IPS DF 6.9 (cell line): ENCODE data around the gene SEMA4C.
"Not testable (repeated sequence)": the region's sequence is repeated elsewhere in the genome, so short reads cannot be mapped to it uniquely, and the experiment has no call there.

Experiments used
- DNase-seq: peaks from one replicate; pipeline ENCODE4 v3.0.0-alpha.2; 2013; ENCODE audit warnings: low read depth, low spot score
- H3K27ac ChIP-seq: one replicate; pipeline ENCODE4 v1.5.1; 2013; ENCODE audit warnings: low read length, control low read depth
- H3K27me3 ChIP-seq: 2 replicates; pipeline ENCODE4 v1.6.1; 2013; ENCODE audit warnings: mild to moderate bottlenecking, low read length; ENCODE audit not compliant: control insufficient read depth, insufficient read depth
- H3K36me3 ChIP-seq: 2 replicates; pipeline ENCODE4 v1.6.1; 2013; ENCODE audit warnings: low read length; ENCODE audit not compliant: control insufficient read depth, insufficient read depth
- H3K4me1 ChIP-seq: 2 replicates; pipeline ENCODE4 v1.6.1; 2013; ENCODE audit warnings: low read length; ENCODE audit not compliant: control insufficient read depth, insufficient read depth
- H3K4me3 ChIP-seq: 2 replicates; pipeline ENCODE4 v1.5.1; 2013; ENCODE audit warnings: mild to moderate bottlenecking, low read length
- H3K9me3 ChIP-seq: 2 replicates; pipeline ENCODE4 v1.6.1; 2013; ENCODE audit warnings: low read length, inconsistent platforms; ENCODE audit not compliant: control insufficient read depth, insufficient read depth
- WGBS: extraction: QIAGEN DNeasy Blood & Tissue Kit; methylation state at CpG from one replicate; pipeline ENCODE4 v1.1.7; 2013; ENCODE audit warnings: mixed read lengths, missing lambda C conversion rate; ENCODE audit not compliant: insufficient read length, insufficient coverage; 5-methylcytosine and 5-hydroxymethylcytosine counted together

The SEMA4C gene

DNA sequence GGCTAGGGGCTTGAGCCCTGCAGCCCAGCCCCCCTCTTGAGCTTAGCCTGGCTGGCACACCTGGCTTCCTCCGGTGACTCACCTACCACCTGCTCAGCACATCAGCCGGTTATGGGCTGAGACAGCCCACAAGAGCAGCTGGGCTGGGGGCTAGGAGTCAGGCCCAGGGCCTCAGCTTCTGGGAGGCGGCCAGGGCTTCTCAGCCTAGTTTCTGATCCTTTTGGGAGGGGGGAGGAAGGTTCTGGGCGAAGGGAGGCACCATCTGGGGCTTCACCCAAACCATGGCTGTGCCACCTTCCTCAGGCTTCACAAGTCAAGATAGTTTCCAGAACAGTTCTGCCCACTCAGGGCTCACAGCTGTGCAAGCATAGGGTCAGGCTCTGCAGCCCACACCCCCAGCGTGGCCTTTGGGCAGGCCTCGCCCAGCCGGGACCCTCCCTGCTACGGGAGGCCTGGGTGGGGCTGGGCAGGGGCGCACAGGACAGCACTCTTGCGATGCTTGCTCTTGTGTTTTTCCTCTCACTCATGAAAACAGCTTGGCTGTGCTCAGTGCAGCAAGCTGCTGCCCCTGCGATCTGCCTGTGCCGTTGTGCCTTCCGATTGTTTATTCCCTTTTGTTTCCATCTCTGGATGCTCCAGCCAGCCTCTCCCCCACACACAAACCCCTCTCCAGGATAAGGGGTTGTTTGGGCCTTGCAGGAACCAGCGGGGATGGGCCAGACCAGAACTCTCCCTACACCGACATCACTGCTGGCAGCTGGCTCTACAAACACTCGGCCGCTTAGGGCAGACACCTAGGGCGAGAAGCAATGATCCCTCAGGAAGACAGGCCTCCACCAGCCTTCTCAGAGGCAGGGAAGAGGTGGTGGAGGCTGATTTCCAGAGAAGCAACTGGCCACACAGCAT is 26.1 kb upstream of the SEMA4C start:
- no peak overlapping the region for H3K4me3 ChIP-seq
- H3K27ac ChIP-seq = no peak overlapping the region
- no peaks in the 10 kb centered on the region for H3K9me3 ChIP-seq
- no peaks in the 10 kb centered on the region for H3K36me3 ChIP-seq
- no peaks in the 10 kb centered on the region for H3K27me3 ChIP-seq
- no peak for DNase-seq
- no CpG with 5 or more reads among the region's 18 CpGs for WGBS
- peaks cover 11% of the 10 kb centered on the region for H3K4me1 ChIP-seq

DNA sequence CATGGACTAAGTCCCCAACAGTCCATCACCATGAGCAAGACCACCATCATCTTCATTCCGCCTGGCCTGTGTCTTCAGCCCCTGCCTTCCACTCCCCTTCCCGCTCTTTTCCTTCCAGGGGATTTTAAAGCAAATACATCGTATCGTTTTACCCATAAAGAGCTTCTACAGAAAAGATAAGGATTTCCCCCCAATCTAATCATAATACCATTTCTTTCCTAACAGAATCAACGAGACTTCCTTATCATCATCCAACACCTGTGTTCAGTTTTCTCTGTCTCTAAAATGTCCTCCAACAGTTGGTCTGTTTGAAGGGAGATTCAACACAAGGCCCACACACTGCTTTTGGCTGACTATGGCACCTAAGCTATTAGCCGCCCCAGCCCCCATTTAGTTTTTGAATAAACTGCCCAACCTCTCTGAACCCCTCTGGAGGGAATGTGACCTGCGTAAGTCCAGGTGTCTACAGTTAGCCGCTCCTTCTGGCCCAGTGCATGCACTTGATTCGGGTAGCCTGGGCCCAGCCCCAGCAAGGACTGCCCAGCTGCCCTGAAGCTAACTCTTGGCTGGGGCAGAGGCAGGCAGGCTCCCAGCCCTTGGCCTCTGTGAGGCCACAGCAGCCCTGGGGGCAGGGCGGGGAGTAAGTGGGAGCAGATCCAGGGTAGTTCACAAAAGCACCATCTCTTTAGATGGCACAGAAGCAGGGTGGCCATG is 25.3 kb upstream of the SEMA4C start:
- H3K4me3 ChIP-seq = no peak overlapping the region
- H3K4me1 ChIP-seq = peaks cover 11% of the 10 kb centered on the region
- H3K9me3 ChIP-seq = no peaks in the 10 kb centered on the region
- no peak overlapping the region for H3K27ac ChIP-seq
- no peak for DNase-seq
- H3K27me3 ChIP-seq = no peaks in the 10 kb centered on the region
- no peaks in the 10 kb centered on the region for H3K36me3 ChIP-seq
- 100% methylated on average over 2 of the region's 10 CpGs for WGBS

GRCh38 chr2:96894151-96894531 is 24.3 kb upstream of the SEMA4C start:
- no peak overlapping the region for H3K27ac ChIP-seq
- no peak overlapping the region for H3K4me3 ChIP-seq
- peaks cover 11% of the 10 kb centered on the region for H3K4me1 ChIP-seq
- no CpG with 5 or more reads among the region's 3 CpGs for WGBS
- no peaks in the 10 kb centered on the region for H3K9me3 ChIP-seq
- H3K27me3 ChIP-seq = no peaks in the 10 kb centered on the region
- no peak for DNase-seq
- no peaks in the 10 kb centered on the region for H3K36me3 ChIP-seq

GRCh38 chr2:96893289-96894150 is 23.6 kb upstream of the SEMA4C start:
- no peak overlapping the region for H3K27ac ChIP-seq
- no peaks in the 10 kb centered on the region for H3K9me3 ChIP-seq
- peaks cover 11% of the 10 kb centered on the region for H3K4me1 ChIP-seq
- no peak for DNase-seq
- no peaks in the 10 kb centered on the region for H3K36me3 ChIP-seq
- WGBS = no CpG with 5 or more reads among the region's 16 CpGs
- no peak overlapping the region for H3K4me3 ChIP-seq
- no peaks in the 10 kb centered on the region for H3K27me3 ChIP-seq

- Histone ChIP-seq H3K27me3 (no peaks in the 10 kb centered on the region), H3K27ac (no peak overlapping the region), H3K36me3 (no peaks in the 10 kb centered on the region), H3K9me3 (no peaks in the 10 kb centered on the region), H3K4me3 (no peak overlapping the region), H3K4me1 (peaks cover 11% of the 10 kb centered on the region)
- no peak for DNase-seq
- WGBS = no CpG with 5 or more reads among the region's 11 CpGs
Observed at GRCh38 chr2:96891591-96892333, 21.9 kb upstream of the SEMA4C start.

DNA sequence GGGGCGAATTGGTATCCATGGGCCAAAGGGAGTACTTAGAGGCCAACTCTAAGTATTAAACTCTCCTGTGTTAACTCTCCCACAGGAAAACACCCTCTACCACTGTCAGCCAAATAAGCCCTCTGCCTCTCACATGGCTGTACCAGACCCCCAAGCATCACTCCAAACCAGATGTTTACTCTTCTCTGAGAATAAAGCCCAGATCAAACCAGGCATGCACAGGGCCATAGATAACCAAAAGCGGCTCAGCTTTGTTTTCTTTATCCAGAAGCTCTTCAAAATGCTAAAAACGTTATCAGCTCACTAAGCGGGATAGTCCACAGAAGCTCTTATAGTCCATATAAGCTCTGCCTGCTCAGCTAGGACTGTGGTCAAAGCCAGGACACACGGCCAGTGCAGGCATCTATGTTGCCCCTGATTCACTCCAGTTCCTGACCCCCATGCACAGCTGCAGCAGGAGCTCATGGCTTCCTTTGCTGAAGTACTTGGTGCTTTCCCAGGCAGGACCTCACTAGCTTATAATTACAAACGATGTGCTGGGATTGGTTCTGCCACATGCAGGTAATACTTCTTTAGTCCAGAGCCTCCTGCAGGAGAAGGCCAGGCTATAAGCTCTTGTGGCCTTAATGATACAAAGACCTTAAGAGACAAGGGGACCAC is 21.0 kb upstream of the SEMA4C start:
- no peak for DNase-seq
- no peak overlapping the region for H3K27ac ChIP-seq
- WGBS = no CpG with 5 or more reads among the region's 6 CpGs
- H3K9me3 ChIP-seq = no peaks in the 10 kb centered on the region
- H3K4me1 ChIP-seq = peaks cover 9% of the 10 kb centered on the region
- H3K27me3 ChIP-seq = no peaks in the 10 kb centered on the region
- no peak overlapping the region for H3K4me3 ChIP-seq
- H3K36me3 ChIP-seq = no peaks in the 10 kb centered on the region

- DNase-seq = no peak
- Histone ChIP-seq H3K27ac (no peak overlapping the region), H3K4me1 (peaks cover 4% of the 10 kb centered on the region; the same call in 1 of the 2 replicates), H3K27me3 (no peaks in the 10 kb centered on the region), H3K9me3 (no peaks in the 10 kb centered on the region), H3K36me3 (no peaks in the 10 kb centered on the region), H3K4me3 (no peak overlapping the region)
- no CpG with 5 or more reads among the region's 7 CpGs for WGBS
Observed at GRCh38 chr2:96890252-96890651, 20.4 kb upstream of the SEMA4C start.

DNA sequence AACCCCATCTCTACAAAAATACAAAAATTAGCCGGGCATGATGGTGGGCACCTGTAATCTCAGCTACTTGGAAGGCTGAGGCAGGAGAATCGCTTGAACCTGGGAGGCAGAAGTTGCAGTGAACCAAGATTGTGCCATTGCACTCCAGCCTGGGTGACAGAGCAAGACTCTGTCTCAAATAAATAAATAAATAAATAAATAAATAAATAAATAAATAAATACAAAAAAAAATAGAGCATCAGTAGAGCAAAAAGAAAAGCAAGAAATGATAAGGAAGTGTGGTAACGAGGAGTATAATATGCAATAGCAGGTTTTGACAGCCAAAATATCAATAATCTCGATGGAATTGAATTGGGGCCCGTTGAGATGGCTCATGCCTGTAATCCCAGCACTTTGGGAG is 19.6 kb upstream of the SEMA4C start:
- not testable (repeated sequence) for H3K36me3 ChIP-seq, H3K4me3 ChIP-seq, H3K4me1 ChIP-seq, H3K9me3 ChIP-seq, DNase-seq, H3K27ac ChIP-seq, H3K27me3 ChIP-seq
- 100% methylated on average over 1 of the region's 5 CpGs for WGBS

DNA sequence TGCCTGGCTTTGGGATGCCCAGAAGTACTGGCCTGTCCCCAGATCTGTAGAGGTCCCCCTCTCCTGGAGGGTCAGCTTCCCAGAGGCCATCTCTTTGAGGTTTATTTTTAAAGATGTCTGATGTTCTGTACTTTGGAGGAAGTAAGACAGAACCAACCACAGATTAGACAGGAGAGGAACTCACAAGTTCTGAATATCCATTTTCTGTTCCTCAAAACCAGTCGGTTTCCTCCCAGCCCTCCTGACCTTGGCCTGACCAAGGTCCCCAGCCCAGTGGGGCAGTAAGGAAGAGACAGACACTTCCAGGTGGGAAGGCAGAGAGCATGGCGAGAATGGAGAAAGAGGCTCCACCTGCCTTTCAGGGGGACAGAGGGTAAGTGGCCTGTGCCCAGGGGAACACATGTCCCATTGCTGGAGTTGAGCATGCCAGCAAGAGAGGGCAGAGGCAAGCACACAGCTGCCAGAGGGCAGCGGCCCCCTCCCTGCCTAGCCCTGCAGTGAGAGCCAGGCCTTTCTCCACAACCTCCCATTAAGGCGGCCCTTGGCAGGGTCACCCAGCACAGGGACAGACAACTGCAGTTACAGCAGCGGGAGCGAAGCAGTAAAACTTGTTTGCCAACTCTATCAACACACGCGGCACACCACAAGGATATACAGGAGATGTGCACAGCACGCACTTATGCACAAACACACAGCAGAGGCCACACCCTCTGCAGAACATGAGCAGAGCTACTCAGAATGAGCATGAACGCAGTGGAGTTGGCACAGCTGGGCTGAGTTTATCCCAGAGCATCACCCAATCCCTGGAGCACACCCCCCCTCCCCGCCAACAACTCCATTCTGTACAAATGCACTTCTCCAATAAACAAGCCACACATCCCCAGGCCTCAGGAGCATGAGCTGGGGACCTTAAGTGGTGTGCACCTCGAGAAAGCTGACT is 18.5 kb upstream of the SEMA4C start:
- Histone ChIP-seq H3K36me3 (no peaks in the 10 kb centered on the region), H3K27ac (no peak overlapping the region), H3K4me1 (peaks cover 4% of the 10 kb centered on the region; the same call in 1 of the 2 replicates), H3K4me3 (no peak overlapping the region), H3K9me3 (no peaks in the 10 kb centered on the region), H3K27me3 (no peaks in the 10 kb centered on the region)
- WGBS = no CpG with 5 or more reads among the region's 12 CpGs
- DNase-seq = no peak
